GM19240 (cell line): ENCODE measurements around the gene OTOF.

Source experiments
- DNase-seq: peaks from one replicate; pipeline ENCODE4 v3.0.0; 2011; ENCODE audit warnings: low spot score; ENCODE audit not compliant: insufficient read length

The OTOF gene

GRCh38 chr2:26465981-26466471 is 11.9 kb downstream of the OTOF start:
- no peak for DNase-seq

- DNase-seq: no peak
Measured at GRCh38 chr2:26465266-26465925, 12.5 kb downstream of the OTOF start.

- DNase-seq: no peak
Measured at GRCh38 chr2:26464390-26465265, 13.3 kb downstream of the OTOF start.

- DNase-seq: no peak
Measured at GRCh38 chr2:26463244-26464192, 14.4 kb downstream of the OTOF start.

GRCh38 chr2:26462511-26463243 is 15.2 kb downstream of the OTOF start:
- no peak for DNase-seq

GRCh38 chr2:26462100-26462499 is 15.8 kb downstream of the OTOF start:
- DNase-seq: no peak

GRCh38 chr2:26461601-26462023 is 16.3 kb downstream of the OTOF start:
- DNase-seq: no peak

- no peak for DNase-seq
Measured at GRCh38 chr2:26460613-26461031, 17.3 kb downstream of the OTOF start.

GRCh38 chr2:26459991-26460612 is 17.8 kb downstream of the OTOF start:
- no peak for DNase-seq

- DNase-seq: no peak
Measured at GRCh38 chr2:26458365-26459042, 19.4 kb downstream of the OTOF start.

- DNase-seq: no peak
Measured at GRCh38 chr2:26457695-26458364, 20.1 kb downstream of the OTOF start.

- no peak for DNase-seq
Measured at GRCh38 chr2:26457251-26457666, 20.7 kb downstream of the OTOF start.

GRCh38 chr2:26456440-26457250 is 21.3 kb downstream of the OTOF start:
- DNase-seq: no peak

GRCh38 chr2:26455670-26456439 is 22.1 kb downstream of the OTOF start:
- no peak for DNase-seq

GRCh38 chr2:26455037-26455669 is 22.8 kb downstream of the OTOF start:
- DNase-seq: no peak

- no peak for DNase-seq
Measured at GRCh38 chr2:26454561-26455001, 23.3 kb downstream of the OTOF start.
